HepG2 (cell line): Measurements from ENCODE around the gene CCDC170. TPM values are rescaled to one million over a fixed set of nuclear protein-coding genes. Genes with fewer than 3 reads are reported as not detected.

Experiments
- ARID2 ChIP-seq: sonication (generic); formaldehyde crosslinking; IDR thresholded peaks from 2 replicates; pipeline ENCODE4 v1.8.1; 2022; ENCODE audit warnings: mild to moderate bottlenecking, missing genetic modification reagents, borderline replicate concordance
- EEA1 ChIP-seq: sonication (generic); formaldehyde crosslinking; IDR thresholded peaks from 2 replicates; pipeline ENCODE4 v1.5.1; 2020; ENCODE audit warnings: mild to moderate bottlenecking, missing genetic modification reagents, borderline replicate concordance
- JARID2 ChIP-seq: sonication (generic); formaldehyde crosslinking; IDR thresholded peaks from 2 replicates; pipeline ENCODE4 v1.8.1; 2023; ENCODE audit warnings: missing genetic modification reagents, inconsistent platforms; ENCODE audit not compliant: insufficient replicate concordance
- KLF15 ChIP-seq: sonication (generic); formaldehyde crosslinking; IDR thresholded peaks from 2 replicates; pipeline ENCODE4 v1.8.1; 2023; ENCODE audit warnings: borderline replicate concordance, mild to moderate bottlenecking, inconsistent platforms, missing genetic modification reagents, mixed read lengths
- PHF20 ChIP-seq: sonication (generic); formaldehyde crosslinking; IDR thresholded peaks from 2 replicates; pipeline ENCODE4 v1.5.0; 2020; ENCODE audit warnings: mild to moderate bottlenecking, missing genetic modification reagents
- PRPF4 ChIP-seq: fragments of 200-400 bp; formaldehyde crosslinking; IDR thresholded peaks from 2 replicates; pipeline ENCODE4 v1.6.1; 2016; ENCODE audit warnings: low read length, low read depth; ENCODE audit not compliant: poor library complexity, severe bottlenecking
- REXO4 ChIP-seq: sonication (generic); formaldehyde crosslinking; IDR thresholded peaks from 2 replicates; pipeline ENCODE4 v1.8.0; 2022; ENCODE audit warnings: missing genetic modification reagents, mild to moderate bottlenecking, borderline replicate concordance
- SCMH1 ChIP-seq: sonication (generic); formaldehyde crosslinking; IDR thresholded peaks from 2 replicates; pipeline ENCODE4 v1.9.0; 2021; ENCODE audit warnings: missing genetic modification reagents, mild to moderate bottlenecking, borderline replicate concordance
- STAG1 ChIP-seq: sonication (generic); formaldehyde crosslinking; IDR thresholded peaks from 2 replicates; pipeline ENCODE4 v1.4.0; 2020; ENCODE audit warnings: missing genetic modification reagents
- ZNF260 ChIP-seq: sonication (generic); formaldehyde crosslinking; IDR thresholded peaks from 2 replicates; pipeline ENCODE4 v1.4.0; 2020; ENCODE audit warnings: missing genetic modification reagents, low read depth, mild to moderate bottlenecking, borderline replicate concordance
- ZNF605 ChIP-seq: sonication (generic); formaldehyde crosslinking; IDR thresholded peaks from 2 replicates; pipeline ENCODE4 v1.8.0; 2022; ENCODE audit warnings: mild to moderate bottlenecking, missing genetic modification reagents
- ZNF674 ChIP-seq: sonication (generic); formaldehyde crosslinking; IDR thresholded peaks from 2 replicates; pipeline ENCODE4 v1.5.0; 2020; ENCODE audit warnings: low read depth, mild to moderate bottlenecking, missing genetic modification reagents
- ZNF737 ChIP-seq: sonication (generic); formaldehyde crosslinking; IDR thresholded peaks from 2 replicates; pipeline ENCODE4 v1.5.0; 2020; ENCODE audit warnings: missing genetic modification reagents, mild to moderate bottlenecking, borderline replicate concordance
- polyA plus RNA-seq, 8 experiments: library from polyadenylated mRNA; depleted of rRNA in 3 of 8; stranded (reverse) in 7 of 8; unstranded in 1 of 8; fragments of >200 nt; fragmentation: Illumina TruSeq in 4 of 8; extraction: Trizol in 4 of 8; gene quantifications; 2 replicates each; pipeline versions ENCODE4 v1.2.1 to v1.2.3, GENCODE V29; 2011 to 2016; ENCODE audit warnings: low read depth in 4 of 8, missing spikeins in 1 of 8, mixed read lengths in 1 of 8; ENCODE audit not compliant: insufficient read depth in 1 of 8
- total RNA-seq, 5 experiments: library from RNA; depleted of rRNA; stranded (reverse); fragments of >200 nt; fragmentation: Illumina TruSeq; extraction: Trizol; gene quantifications; 2 replicates each; pipeline ENCODE4 v1.2.3, GENCODE V29; 2016; ENCODE audit warnings: low read depth in 1 of 5
- TF ChIP-seq, protein P1 (sequence below): sonication (generic); formaldehyde crosslinking; IDR thresholded peaks from 2 replicates; pipeline ENCODE4 v1.4.0; 2020; ENCODE audit warnings: missing genetic modification reagents
- TF ChIP-seq, protein P2 (sequence below): sonication (generic); formaldehyde crosslinking; IDR thresholded peaks from 2 replicates; pipeline ENCODE4 v1.4.0; 2020; ENCODE audit warnings: missing genetic modification reagents
- TF ChIP-seq, protein P3 (sequence below): sonication (generic); formaldehyde crosslinking; IDR thresholded peaks from 2 replicates; pipeline ENCODE4 v1.4.0; 2020; ENCODE audit warnings: missing genetic modification reagents
- TF ChIP-seq, protein P4 (sequence below): sonication (generic); formaldehyde crosslinking; IDR thresholded peaks from 2 replicates; pipeline ENCODE4 v1.5.0; 2020; ENCODE audit warnings: mild to moderate bottlenecking, low read depth, missing genetic modification reagents, borderline replicate concordance
- TF ChIP-seq, protein P5 (sequence below): sonication (generic); formaldehyde crosslinking; IDR thresholded peaks from 2 replicates; pipeline ENCODE4 v1.4.0; 2020; ENCODE audit warnings: missing genetic modification reagents, borderline replicate concordance

Gene CCDC170
- total and polyA plus RNA-seq, 2 of the 13 experiments (the other 11 are each of a cell fraction or from before 2014, with no cell fraction given) = 0.90 to 5.1 TPM

DNA sequence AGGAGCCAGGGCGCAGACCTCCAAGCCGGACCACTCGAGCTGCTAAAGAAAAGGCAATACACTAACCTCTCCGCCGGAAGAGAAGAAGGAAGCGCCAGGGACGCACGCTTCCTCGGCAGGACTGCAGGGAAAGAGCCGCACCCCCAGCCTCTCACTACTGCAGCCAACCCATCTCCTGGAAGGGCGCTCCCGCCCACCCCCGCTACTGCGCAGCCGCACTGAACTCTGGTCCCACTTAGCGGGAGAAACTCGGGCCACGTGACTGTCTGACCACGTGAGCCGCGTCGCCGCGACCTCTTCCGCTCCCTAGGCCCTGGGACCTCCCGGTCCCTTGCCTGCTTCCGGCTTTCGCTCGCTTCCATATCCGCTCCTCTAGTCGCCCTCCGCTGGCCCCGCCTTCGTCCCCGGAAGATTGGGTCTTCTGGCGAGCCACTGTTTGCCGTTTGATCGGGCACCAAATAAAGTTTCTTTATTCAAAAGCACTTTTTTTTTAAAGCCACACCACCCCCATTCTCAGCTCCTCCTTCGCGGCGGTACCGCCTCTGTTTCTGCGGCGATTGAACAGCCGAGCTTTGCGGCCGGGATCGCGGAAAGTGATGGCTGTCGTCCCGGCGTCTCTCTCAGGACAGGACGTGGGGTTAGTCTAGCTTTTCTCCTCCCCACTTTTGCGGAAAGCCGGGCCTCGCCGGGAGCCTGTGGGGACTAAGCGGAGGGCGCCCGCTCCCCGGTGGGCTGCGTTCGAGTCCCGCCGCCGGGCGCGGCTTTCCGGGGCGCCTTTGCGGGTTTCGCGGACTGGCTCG is 41.7 kb upstream of the CCDC170 start, which contains the start of gene RMND1 (continued):
- TF ChIP-seq, protein P1, sequence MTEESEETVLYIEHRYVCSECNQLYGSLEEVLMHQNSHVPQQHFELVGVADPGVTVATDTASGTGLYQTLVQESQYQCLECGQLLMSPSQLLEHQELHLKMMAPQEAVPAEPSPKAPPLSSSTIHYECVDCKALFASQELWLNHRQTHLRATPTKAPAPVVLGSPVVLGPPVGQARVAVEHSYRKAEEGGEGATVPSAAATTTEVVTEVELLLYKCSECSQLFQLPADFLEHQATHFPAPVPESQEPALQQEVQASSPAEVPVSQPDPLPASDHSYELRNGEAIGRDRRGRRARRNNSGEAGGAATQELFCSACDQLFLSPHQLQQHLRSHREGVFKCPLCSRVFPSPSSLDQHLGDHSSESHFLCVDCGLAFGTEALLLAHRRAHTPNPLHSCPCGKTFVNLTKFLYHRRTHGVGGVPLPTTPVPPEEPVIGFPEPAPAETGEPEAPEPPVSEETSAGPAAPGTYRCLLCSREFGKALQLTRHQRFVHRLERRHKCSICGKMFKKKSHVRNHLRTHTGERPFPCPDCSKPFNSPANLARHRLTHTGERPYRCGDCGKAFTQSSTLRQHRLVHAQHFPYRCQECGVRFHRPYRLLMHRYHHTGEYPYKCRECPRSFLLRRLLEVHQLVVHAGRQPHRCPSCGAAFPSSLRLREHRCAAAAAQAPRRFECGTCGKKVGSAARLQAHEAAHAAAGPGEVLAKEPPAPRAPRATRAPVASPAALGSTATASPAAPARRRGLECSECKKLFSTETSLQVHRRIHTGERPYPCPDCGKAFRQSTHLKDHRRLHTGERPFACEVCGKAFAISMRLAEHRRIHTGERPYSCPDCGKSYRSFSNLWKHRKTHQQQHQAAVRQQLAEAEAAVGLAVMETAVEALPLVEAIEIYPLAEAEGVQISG = peak; percentile 97
- TF ChIP-seq KLF15 (CRISPR knock-in tag) (peak; percentile 96), PRPF4 (peak; percentile 99), ZNF260 (CRISPR knock-in tag) (no peak), ZNF605 (CRISPR knock-in tag) (peak; percentile 99), STAG1 (CRISPR knock-in tag) (no peak; the same call in 1 of the 2 replicates), SCMH1 (CRISPR knock-in tag) (no peak), ZNF674 (CRISPR knock-in tag) (peak; percentile 95; the same call in 1 of the 2 replicates), ZNF737 (CRISPR knock-in tag) (no peak; the same call in 1 of the 2 replicates), JARID2 (CRISPR knock-in tag) (peak; percentile 63), PHF20 (CRISPR knock-in tag) (peak; percentile 99), ARID2 (CRISPR knock-in tag) (peak; percentile 98), REXO4 (CRISPR knock-in tag) (no peak), EEA1 (CRISPR knock-in tag) (0 out of 2 replicates have a peak, but pooled peaks have one; percentile 44)
- TF ChIP-seq, protein P2, sequence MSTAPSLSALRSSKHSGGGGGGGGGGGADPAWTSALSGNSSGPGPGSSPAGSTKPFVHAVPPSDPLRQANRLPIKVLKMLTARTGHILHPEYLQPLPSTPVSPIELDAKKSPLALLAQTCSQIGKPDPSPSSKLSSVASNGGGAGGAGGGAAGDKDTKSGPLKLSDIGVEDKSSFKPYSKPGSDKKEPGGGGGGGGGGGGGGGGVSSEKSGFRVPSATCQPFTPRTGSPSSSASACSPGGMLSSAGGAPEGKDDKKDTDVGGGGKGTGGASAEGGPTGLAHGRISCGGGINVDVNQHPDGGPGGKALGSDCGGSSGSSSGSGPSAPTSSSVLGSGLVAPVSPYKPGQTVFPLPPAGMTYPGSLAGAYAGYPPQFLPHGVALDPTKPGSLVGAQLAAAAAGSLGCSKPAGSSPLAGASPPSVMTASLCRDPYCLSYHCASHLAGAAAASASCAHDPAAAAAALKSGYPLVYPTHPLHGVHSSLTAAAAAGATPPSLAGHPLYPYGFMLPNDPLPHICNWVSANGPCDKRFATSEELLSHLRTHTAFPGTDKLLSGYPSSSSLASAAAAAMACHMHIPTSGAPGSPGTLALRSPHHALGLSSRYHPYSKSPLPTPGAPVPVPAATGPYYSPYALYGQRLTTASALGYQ = peak; percentile 96
- TF ChIP-seq, protein P3, sequence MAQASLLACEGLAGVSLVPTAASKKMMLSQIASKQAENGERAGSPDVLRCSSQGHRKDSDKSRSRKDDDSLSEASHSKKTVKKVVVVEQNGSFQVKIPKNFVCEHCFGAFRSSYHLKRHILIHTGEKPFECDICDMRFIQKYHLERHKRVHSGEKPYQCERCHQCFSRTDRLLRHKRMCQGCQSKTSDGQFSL (CRISPR knock-in tag) = peak; percentile 90
- TF ChIP-seq, protein P4, sequence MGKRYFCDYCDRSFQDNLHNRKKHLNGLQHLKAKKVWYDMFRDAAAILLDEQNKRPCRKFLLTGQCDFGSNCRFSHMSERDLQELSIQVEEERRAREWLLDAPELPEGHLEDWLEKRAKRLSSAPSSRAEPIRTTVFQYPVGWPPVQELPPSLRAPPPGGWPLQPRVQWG (CRISPR knock-in tag) = no peak
- TF ChIP-seq, protein P5, sequence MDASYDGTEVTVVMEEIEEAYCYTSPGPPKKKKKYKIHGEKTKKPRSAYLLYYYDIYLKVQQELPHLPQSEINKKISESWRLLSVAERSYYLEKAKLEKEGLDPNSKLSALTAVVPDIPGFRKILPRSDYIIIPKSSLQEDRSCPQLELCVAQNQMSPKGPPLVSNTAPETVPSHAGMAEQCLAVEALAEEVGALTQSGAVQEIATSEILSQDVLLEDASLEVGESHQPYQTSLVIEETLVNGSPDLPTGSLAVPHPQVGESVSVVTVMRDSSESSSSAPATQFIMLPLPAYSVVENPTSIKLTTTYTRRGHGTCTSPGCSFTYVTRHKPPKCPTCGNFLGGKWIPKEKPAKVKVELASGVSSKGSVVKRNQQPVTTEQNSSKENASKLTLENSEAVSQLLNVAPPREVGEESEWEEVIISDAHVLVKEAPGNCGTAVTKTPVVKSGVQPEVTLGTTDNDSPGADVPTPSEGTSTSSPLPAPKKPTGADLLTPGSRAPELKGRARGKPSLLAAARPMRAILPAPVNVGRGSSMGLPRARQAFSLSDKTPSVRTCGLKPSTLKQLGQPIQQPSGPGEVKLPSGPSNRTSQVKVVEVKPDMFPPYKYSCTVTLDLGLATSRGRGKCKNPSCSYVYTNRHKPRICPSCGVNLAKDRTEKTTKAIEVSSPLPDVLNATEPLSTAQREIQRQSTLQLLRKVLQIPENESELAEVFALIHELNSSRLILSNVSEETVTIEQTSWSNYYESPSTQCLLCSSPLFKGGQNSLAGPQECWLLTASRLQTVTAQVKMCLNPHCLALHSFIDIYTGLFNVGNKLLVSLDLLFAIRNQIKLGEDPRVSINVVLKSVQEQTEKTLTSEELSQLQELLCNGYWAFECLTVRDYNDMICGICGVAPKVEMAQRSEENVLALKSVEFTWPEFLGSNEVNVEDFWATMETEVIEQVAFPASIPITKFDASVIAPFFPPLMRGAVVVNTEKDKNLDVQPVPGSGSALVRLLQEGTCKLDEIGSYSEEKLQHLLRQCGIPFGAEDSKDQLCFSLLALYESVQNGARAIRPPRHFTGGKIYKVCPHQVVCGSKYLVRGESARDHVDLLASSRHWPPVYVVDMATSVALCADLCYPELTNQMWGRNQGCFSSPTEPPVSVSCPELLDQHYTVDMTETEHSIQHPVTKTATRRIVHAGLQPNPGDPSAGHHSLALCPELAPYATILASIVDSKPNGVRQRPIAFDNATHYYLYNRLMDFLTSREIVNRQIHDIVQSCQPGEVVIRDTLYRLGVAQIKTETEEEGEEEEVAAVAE (CRISPR knock-in tag) = peak; percentile 95
